HG03097 (cell line): Measurements from ENCODE around the gene SH3BGRL2.
A peak's percentile ranks its signal among the peaks of the same experiment; 100 is the strongest.

Experiments used
- ATAC-seq: cut with Tn5 transposase; IDR thresholded peaks from one replicate; pipeline ENCODE4 v1.9.1; 2021; ENCODE audit not compliant: unreplicated experiment, low FRiP score

The SH3BGRL2 gene

DNA sequence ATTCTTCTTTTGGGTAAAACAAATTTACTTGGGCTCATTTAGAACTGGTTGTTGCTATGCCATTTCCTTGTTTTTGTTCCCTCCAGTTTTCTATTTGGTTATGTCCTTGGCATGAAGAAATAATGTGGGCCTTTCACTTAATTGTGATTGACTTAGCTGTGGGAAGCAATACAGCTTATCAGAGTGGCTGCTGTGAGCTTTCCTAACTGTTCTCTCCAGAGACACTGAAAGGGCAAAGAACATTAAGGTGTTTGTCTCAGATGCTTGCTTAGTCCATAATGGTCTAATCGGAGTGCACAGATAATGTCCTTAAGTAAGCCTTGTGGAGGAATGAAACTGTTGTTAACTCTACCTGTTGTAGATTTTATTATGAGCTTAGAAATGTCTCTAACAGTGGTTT is 56.6 kb downstream of the SH3BGRL2 start:
- ATAC-seq: no peak

DNA sequence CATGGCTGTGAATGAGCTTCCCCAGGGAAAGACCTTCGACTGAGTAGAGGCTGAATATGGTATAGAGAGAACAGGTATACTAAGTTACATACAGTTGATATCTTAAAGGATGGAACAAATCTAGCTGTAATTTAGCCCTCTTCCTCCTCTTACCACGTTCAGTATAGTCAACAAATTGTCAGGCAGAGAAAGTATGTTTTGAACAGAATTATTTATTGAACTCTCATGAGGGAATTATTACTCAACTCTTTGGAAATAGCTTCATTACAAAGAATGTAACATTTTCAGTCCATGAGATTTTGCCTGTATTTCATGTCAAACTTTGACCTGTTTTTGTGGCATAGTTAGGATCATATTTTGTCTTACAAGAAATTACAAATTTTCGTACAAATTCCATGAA is 63.0 kb downstream of the SH3BGRL2 start:
- no peak for ATAC-seq

DNA sequence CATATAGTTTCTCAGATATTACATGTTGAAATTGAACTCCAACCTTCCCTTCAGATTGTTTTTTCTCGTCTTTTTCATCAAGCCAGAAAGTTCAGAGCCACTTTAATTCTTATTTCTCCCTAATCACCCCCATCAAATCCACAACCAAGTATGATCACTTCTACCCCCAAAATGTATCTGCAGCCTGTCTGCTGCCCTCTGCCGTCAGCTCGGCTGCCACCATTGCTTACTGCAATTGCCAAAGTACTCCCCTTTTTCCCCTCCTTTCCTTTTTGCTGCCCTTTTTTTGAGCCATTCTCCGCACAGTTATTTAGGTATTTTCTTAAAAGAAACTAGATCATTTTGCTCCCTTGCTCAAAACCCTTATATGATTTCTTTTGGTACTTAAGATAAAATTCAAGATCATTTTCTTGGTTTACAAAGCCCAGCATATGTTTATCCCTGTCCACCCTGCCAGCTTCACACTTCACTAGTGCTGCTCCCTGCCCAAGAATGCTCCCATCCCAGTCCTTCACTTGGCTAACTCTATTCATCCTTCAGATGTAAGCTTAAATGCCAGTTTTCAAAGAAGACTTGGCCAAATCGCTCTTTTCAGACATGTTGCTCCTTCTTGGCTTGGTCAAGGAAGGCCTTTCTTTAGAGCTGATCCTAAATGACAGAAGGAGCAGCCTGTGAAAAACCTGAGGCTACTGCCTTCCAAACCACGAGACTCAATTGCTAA is 63.7 kb downstream of the SH3BGRL2 start:
- ATAC-seq: no peak

DNA sequence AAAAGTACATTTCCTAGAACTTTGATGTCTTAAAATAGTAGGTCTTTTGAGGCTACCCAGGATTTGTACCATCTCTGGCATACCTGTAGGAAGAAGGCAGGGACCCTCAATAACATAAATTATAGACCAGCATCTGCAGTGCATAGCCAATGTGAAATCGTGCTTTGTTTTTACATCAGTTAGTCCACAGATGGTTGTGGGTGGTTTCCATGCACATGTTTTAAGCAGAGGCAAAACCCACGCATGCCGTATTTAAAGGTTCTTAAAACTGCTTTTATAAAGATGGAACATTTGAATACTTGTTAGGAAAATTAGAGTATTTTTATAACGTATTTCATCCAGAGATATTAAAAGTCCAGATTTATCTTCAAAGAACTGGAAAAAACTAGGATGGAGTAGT is 66.3 kb downstream of the SH3BGRL2 start:
- no peak for ATAC-seq

DNA sequence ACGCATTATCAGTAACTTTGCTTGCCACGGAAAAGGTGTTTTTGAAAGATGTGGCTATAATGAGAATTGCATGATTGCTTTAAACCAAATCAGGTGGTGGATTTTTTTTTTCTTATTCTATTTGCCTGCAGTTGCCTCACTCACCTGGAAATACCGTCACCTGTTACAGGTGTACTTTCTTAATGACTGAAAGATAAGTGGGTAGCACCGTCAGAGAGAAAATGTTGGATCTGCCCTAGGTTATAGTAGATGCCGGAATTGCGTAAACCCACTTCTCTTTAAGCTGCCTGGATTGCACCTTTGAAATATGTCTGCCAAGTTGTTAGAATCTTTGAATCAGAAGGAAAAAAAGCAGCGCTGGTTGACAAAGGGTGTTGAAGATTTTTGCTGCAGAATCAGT is 68.5 kb downstream of the SH3BGRL2 start:
- ATAC-seq: no peak

DNA sequence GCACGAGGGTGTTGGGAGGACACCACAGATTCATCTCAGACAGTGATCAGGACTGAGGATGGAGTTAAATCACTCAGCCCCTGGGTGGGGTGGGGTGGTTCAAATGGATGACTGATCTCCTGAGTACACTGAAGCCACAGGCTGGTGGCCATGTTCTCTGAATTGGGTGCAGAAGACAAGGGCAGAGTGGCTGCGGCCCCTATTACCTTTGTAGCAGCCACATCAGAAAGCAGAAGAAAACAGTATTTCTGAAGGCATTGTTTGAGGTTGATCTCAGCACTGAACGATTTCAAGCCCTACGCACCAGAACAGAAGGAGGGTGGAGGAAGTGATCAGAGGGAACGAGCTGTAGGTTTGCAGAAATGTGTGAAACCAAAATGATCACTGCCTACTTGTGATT is 71.6 kb downstream of the SH3BGRL2 start:
- no peak for ATAC-seq

DNA sequence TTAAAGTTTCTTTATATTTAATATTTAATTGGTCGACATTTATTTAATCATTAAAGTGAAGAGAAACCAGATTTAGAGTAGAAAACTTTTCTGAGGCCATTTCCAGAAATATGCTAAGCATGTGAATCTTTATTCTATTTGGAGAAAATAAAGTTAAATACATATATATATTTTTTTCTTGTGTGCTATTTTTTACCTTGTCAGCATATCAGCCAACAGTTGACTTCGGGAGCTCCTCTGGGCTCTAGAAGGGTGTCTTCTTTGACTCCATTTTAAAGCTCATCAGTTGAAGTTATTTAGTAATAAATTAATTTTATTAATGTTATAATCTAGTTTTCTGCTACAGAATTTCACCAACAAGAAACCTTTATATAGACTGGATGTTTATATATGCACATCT is 73.1 kb downstream of the SH3BGRL2 start:
- ATAC-seq: no peak

DNA sequence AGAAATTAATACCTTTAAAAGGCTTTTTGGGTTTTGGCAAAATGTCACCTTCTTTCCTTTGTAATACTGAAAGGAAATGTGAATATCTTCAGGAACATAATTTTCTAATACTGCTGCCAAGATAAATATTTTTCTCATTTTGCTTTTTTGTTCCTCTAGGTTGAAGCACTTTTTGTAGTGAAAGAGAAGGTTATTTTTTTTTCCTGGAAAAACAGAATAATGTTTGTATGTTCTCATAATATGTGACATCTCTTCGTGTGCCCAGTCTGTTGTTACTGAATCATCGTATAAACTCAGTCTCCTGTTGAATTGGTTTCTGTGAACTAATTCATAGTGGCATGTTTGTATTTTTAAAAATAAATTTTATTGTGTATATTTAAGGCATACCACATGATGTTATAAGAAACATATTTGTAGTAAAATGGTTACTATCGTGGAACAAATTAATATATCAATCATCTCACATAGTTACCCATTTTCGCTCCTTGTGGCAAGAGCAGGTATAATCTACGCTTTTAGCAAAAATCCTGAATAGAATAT is 74.4 kb downstream of the SH3BGRL2 start:
- ATAC-seq: no peak

DNA sequence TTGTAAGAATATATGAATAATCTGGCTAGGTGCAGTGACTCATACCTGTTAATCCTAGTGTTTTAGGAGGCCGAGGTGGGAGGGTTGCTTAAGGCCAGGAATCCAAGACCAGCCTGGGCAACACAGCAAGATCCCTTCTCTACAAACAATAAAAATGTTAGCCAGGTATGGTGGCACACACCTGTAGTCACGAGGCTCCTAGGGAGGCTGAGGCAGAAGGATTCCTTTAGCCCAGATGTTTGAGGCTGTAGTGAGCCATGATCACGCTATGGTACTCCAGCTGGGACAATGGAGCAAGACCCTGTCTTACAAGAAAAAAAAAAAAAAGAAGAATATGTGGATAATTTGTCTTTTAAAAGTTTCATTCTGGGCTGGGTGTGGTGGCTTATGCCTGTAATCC is 75.4 kb downstream of the SH3BGRL2 start:
- no peak for ATAC-seq

DNA sequence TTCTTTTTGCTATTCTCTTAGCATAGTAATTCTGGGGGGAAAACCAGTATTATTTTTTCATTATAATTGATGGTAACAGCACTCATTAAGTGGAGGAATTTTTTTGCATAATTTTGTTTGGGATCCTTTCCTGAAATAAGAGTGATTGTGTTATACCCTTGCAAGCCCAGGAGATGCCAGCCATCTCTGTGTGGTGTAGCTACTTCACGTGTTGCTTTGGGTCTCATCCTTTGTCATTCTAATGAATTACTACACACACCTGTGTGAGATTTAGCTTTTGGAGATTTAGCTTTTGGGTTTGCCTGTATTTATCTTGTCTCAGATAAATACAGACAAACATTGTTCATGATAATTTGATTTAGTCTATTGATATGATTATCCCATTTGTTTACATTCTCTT is 76.5 kb downstream of the SH3BGRL2 start:
- no peak for ATAC-seq

DNA sequence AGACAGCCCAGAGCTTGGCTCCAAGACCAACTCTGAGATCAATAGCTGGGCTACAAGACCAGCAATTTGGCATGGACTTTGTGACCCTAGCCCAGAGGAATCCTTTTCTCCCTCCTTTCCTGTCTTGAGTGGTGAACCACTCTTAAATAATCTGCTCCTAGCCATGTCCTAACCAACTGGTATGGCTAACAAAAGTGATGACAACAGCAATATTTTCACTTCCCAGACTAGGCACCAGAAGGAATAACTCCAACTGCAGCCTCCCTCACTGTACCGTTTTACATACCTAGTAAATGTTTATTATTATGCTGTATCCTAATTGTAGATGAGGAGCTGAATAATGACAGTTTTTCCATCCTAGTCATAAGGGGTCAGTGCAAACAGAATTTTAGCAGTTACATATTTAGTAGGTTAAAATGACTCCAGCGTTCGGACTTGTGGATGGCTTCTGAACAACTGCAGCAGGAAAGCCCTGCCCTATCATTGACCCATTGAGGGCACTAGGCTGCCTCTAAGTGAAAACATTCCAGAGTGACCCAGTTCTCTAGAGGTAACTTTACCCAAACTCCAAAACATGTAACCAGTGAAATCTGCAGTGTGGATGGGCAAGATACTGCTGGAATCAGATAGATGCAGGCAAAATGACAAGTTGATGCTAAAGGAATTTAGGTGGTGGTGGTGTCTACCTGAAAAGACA is 77.1 kb downstream of the SH3BGRL2 start:
- ATAC-seq: no peak

DNA sequence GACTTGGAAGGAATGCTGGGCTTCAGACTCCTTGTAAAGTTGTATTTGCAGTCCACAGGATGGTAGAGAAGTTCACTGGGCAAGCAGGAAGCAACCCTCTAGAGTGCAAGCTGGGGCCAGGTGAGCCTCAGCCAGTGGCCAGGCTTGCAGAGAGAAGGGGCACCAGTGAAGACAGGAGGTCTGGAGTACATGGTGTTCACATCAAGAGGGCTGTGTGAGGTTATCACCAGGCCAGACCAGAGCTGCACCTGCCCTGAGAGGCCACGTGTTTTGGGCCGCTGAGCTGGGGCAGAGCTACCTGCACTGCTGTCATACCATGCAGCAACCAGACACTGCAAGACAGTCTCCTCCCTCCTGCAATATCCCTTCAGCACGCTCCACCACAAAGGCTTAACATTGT is 79.0 kb downstream of the SH3BGRL2 start:
- ATAC-seq: no peak

DNA sequence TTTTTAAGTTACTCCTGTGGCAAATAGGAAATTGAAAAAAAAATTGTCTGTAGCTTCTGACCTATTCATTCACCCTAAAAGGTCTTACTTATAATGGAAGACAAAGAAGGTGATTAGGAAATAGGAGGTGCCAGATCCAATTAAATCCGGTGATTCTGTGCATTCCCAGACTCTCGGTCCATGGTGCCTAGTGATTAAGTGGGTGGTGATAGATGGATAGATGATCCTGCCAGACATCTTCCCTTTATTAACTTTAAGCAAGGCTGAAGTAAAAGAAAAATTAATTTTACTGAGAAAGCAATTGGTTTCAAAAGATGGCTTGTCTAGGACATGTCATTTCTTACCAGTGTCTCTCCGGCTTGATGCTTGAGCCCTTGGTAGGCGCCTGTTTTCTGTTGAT is 80.0 kb downstream of the SH3BGRL2 start:
- ATAC-seq: no peak

DNA sequence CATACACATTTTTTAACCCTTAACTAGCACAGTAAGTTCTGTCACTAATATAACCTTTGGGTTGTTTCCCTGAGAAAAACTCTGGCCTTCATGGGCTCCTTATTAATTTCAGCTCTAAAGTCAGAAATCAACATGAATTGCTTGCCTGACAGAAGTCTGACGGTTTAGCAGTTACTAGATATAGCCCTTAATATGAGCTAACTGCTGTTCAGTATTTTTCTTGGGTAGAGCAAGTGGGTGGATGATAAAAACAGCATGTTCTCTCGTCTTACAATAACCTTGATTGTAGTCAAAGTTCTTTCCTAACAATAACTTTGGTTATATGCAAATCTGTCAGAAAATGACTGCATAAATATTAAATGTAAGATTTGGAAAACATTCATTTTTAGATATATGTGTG is 81.0 kb downstream of the SH3BGRL2 start:
- no peak for ATAC-seq

DNA sequence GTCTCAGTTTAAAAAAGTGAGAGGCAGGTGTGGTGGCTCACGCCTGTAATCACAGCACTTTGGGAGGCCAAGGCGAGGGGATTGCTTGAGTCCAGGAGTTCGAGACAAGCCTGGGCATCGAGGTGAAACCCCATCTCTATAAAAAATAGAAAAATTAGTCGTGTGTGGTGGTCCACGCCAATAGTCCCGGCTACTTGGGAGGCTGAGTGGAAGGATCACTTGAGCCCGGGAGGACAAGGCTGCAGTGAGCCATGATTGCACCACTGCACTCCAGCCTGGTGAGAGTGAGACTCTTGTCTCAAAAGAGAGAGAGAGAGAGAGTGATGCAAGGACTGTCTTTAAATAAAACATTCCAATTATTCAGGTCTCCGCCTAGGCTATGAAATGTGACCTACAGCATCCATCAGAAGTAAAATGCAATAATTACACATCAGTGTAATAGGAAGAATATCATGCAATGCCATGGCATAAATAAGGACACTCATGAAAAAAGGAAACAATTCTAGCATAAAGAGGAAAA is 81.5 kb downstream of the SH3BGRL2 start:
- no peak for ATAC-seq

DNA sequence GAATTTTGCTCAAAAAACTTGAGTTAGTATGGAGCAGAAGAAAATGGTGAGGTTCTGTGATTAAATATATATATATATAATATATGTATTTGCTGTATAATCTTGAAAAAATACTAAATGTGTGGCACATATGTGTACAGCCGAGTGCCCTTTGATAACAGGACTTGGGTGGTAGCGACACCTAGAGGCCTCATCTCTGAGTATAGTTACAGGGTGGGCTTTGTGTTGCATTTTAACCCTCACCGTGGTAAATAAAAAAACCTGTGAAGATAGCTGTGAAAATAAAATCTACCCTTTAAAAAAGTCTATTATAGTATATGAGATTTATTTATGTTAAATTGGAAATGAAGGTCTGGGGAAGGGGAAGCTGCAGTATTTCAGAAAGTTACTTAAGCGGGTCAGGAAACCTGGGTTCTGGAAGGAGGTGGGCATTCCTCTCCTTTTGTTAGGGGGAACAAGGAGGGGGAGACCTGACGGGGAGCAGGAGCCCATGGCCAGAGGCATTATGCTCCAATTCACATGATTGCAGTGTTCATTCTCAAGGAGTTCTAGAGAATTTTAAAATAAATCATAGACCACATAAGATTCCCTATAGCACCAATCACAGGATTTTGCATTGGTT is 82.7 kb downstream of the SH3BGRL2 start:
- ATAC-seq: no peak

DNA sequence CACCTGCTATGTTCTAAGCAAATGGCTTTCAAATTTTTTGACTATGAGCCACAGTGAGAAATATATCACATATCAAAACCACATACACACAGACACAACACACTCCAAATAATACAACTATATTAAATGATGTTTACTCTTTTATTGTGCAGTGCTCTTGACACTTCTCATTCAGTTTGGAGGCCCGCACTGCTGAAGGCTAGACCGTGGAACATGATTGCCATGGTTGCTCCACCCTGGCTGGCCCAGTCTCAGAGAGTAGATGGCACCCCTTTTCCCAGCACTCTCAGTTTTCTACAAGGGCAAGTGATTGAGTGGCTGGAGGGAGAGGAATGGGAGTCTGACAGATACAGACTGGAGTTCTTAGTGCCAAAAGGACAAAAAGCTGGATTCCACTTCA is 86.9 kb downstream of the SH3BGRL2 start:
- ATAC-seq: no peak

DNA sequence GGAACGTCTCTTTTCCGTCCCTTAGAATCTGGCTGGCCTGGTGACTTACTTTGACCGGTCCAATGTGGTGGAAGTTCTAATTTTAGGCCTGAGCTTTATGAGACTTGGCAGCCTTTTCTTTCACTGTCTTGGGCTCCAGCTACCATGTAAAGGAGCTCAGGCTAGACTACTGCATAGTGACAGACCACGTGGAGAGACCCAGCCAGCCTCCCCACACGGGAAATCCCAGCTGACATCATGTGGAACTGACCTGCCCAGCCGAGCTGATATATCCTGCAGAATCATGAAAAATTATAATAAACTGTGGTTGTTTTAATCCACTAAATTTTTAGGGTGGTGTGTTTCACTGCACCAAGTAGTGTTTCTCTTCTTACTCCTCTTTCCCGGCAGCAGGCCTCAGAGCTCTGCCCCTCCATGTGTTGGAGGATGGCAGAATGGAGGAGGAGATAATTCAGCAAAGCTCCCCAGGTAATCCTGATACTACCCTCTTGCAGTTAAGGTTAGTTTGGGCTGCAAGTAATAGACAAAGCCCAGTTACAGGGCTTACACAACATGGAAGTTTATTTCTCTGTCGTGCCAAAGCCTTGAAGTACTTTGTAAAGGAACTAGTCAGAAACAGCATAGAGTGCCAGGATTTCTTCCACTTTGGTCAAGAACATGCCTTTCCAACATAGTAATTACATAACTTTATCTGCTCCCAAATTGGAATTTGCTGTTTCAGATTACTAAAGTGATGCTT is 87.5 kb downstream of the SH3BGRL2 start:
- ATAC-seq: no peak

DNA sequence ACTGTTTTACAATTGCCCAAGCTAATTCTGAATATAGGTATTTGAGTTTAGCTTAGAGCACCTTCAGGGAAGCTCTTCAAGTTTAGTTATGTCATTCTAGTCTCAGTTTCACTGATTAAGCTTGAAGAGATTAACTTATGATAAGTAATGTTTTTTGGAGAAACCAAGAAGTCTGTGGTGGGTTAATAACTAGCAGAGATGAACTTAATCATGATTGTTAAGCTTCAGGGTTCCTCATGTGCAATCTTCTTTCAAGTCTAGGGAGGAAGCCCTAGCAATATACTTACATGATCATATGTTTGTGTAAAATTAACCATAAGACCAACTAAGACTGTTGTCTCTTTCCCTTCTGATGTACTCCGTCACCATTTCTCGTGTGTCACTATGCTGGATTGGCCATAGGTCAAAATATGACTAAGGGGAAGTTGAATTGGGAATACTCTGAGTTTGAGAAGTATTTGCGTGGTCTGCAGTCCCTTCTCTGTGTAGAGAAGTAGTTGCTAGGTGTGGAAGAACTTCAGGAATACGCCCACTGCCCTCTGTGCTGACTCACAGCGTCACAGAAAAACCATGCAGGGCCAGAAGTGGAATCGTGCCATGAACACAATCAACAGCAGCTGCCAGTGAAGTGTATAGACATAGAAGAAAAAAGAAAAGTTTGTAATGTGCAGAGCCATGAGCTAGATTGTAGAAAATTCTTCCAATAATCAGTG is 88.3 kb downstream of the SH3BGRL2 start:
- peak; percentile 59 for ATAC-seq

DNA sequence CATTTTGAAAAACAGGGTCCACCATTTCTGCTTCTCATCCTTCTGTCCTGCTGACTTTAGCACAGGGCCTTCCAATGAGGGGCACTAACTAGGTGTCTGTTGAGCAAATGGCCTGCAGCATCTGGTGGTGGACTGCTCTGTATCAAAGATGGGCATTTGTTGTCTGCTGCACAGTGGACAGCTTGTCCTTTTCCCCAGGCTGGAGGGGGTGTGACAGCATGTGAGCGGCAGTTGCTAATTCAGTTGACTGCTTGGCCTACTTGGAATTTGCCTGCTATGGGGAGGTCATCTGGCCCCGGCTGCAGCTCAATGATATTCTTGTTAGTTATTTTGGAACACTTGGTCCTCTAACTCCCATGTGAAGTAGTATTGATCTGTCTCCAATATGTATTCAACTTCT is 93.7 kb downstream of the SH3BGRL2 start:
- ATAC-seq: no peak
